Heart left ventricle (tissue), 13 donors: ENCODE results near the gene MFAP1.

ENCODE experiments used
- POLR2A ChIP-seq, 2 donors: fragments of 450-650 bp; IDR thresholded peaks; one replicate each; pipeline ENCODE4 v1.6.1; 2017; ENCODE audit warnings: antibody characterized with exemption in 2 of 2, mild to moderate bottlenecking in 2 of 2, moderate library complexity in 2 of 2
- TF ChIP-seq, protein P1 (sequence below), 12 donors: fragments of 200-600 bp; sonication (generic) in 4 of 12; IDR thresholded peaks; one replicate each; pipeline versions ENCODE4 v1.5.0 to v1.8.0; 2018 to 2022; ENCODE audit warnings: antibody characterized with exemption in 12 of 12, mild to moderate bottlenecking in 5 of 12
- donor health status: ischemic (EF 13 %, LVEDD 7.1; RV severe dilation, severe dysfunction).
- donor health status: DM: no; HTN: yes; CAD: no.
- donor health status: DM: no; HTN: no; CAD: no.
- donor health status: ischemic (EF 25% LVEDD 6.9; RV normal size, moderate dysfunction).
- donor health status: ischemic (EF 25% LVEDD 5.7; RV mildly dilated, moderate dysfunction).
- donor health status: ischemic (EF 35%, LVEDD 5.7; RV mildly dilated, moderate dysfunction).
- donor health status: nonischemic (EF 11% LVEDD 7.7; RV severe dilation, severe dysfunction).
- donor health status: DM: yes; HTN: yes; CAD: no.
- donor health status: PGD.
- donor health status: ischemic (EF 29% LVEDD 5.4; RV normal size, mild dysfunction).
- donor health status: nonischemic (EF 23%, LVEDD 6.1; RV moderate dilation, normal function).

GRCh38 chr15:43845421-43845820 lies 20.9 kb upstream of the MFAP1 start:
- TF ChIP-seq, protein P1, sequence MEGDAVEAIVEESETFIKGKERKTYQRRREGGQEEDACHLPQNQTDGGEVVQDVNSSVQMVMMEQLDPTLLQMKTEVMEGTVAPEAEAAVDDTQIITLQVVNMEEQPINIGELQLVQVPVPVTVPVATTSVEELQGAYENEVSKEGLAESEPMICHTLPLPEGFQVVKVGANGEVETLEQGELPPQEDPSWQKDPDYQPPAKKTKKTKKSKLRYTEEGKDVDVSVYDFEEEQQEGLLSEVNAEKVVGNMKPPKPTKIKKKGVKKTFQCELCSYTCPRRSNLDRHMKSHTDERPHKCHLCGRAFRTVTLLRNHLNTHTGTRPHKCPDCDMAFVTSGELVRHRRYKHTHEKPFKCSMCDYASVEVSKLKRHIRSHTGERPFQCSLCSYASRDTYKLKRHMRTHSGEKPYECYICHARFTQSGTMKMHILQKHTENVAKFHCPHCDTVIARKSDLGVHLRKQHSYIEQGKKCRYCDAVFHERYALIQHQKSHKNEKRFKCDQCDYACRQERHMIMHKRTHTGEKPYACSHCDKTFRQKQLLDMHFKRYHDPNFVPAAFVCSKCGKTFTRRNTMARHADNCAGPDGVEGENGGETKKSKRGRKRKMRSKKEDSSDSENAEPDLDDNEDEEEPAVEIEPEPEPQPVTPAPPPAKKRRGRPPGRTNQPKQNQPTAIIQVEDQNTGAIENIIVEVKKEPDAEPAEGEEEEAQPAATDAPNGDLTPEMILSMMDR (IDR thresholded peaks at IDR 0.05), result no peak
- no peak for TF ChIP-seq POLR2A (IDR thresholded peaks at IDR 0.05)
